ENCODE measurements around the gene TPGS1. TPM values are rescaled to one million over a fixed set of nuclear protein-coding genes. Genes with fewer than 3 reads are reported as not detected.
A peak's percentile ranks its signal among the peaks of the same experiment; 100 is the strongest.

Gene TPGS1
- total RNA-seq, 1 donor, result 29.6 TPM

- Histone ChIP-seq H3K4me3 (ENCODE audit: low read length) (no peak overlapping the region), H3K4me1 (ENCODE audit: insufficient read depth, low read length) (no peaks in the 10 kb centered on the region), H3K9me3 (ENCODE audit: low read depth, low read length) (no peaks in the 10 kb centered on the region), H3K27me3 (ENCODE audit: insufficient read depth, low read length) (no peaks in the 10 kb centered on the region)
Observed at GRCh38 chr19:519449-519865, 12.2 kb downstream of the TPGS1 start.

- Histone ChIP-seq H3K9me3 (ENCODE audit: low read depth, low read length) (no peaks in the 10 kb centered on the region), H3K27me3 (ENCODE audit: insufficient read depth, low read length) (no peaks in the 10 kb centered on the region), H3K4me1 (ENCODE audit: insufficient read depth, low read length) (no peaks in the 10 kb centered on the region), H3K4me3 (ENCODE audit: low read length) (no peak overlapping the region)
Observed at GRCh38 chr19:522726-523125, 15.4 kb downstream of the TPGS1 start.

DNA sequence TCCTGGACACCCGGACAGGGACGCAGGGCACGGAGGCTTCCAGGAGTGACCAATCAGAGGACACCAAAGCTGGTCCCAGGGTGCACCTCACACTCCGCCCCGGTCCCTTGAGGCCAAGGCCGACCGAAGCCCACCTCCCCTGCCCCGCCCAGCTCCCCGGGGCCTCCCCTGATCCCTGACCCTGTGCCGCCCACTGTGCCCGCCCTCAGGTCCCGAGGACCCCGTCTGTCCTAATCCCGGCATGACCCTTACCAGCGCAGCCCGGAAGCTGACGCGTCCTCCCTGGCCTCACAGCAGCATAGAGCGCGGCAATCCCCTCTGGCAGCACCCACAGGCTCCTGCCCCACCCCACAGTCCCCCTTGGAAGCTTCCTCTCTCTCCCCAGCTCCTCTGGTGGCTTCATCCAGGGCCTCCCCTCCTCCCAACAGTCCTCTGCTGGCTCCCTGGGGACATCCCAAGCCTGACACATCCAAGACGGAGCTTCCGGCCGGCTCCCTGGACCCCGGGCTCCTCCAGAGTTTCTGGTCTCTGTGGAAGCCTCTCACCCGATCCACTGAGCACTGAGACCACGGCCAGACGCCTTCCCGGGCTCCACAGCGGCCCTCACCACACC lies 16.9 kb downstream of the TPGS1 start:
- no peaks in the 10 kb centered on the region for H3K9me3 ChIP-seq (ENCODE audit: low read depth, low read length)
- H3K4me1 ChIP-seq (ENCODE audit: insufficient read depth, low read length), result no peaks in the 10 kb centered on the region
- H3K4me3 ChIP-seq (ENCODE audit: low read length), result no peak overlapping the region
- no peaks in the 10 kb centered on the region for H3K27me3 ChIP-seq (ENCODE audit: insufficient read depth, low read length)

- H3K27me3 ChIP-seq (ENCODE audit: insufficient read depth, low read length), result no peaks in the 10 kb centered on the region
- H3K4me1 ChIP-seq (ENCODE audit: insufficient read depth, low read length), result no peaks in the 10 kb centered on the region
- H3K9me3 ChIP-seq (ENCODE audit: low read depth, low read length), result no peaks in the 10 kb centered on the region
- no peak overlapping the region for H3K4me3 ChIP-seq (ENCODE audit: low read length)
Observed at GRCh38 chr19:525029-525428, 17.7 kb downstream of the TPGS1 start.

DNA sequence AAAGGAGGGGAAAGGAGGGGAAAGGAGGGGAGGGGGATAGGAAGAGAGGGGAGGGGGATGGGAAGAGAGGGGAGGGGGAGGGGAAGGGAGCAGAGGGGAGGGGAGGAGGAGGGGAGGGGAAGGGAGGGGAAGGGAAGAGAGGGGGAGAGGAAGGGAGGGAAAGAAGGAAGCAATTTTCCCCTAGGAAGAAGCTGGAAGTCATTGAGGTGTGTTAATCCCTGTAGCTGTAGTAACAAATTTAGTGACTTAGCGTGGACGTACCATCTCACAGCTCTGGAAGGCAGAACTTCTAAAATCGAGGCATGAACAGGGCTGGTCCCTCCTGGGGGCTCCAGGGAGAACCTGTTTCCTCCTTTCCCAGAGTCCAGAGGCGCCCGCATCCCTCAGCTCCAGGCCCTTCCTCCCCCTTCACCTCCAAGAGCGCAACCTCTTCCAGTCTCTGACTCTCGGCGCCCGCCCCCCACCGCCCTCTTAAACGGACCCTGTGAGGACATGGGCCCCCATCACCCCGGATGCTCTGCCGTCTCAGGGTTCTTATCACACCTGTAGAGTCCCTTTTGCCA lies 18.6 kb downstream of the TPGS1 start:
- no peaks in the 10 kb centered on the region for H3K9me3 ChIP-seq (ENCODE audit: low read depth, low read length)
- no peaks in the 10 kb centered on the region for H3K27me3 ChIP-seq (ENCODE audit: insufficient read depth, low read length)
- H3K4me1 ChIP-seq (ENCODE audit: insufficient read depth, low read length), result peaks cover 8% of the 10 kb centered on the region
- H3K4me3 ChIP-seq (ENCODE audit: low read length), result no peak overlapping the region

DNA sequence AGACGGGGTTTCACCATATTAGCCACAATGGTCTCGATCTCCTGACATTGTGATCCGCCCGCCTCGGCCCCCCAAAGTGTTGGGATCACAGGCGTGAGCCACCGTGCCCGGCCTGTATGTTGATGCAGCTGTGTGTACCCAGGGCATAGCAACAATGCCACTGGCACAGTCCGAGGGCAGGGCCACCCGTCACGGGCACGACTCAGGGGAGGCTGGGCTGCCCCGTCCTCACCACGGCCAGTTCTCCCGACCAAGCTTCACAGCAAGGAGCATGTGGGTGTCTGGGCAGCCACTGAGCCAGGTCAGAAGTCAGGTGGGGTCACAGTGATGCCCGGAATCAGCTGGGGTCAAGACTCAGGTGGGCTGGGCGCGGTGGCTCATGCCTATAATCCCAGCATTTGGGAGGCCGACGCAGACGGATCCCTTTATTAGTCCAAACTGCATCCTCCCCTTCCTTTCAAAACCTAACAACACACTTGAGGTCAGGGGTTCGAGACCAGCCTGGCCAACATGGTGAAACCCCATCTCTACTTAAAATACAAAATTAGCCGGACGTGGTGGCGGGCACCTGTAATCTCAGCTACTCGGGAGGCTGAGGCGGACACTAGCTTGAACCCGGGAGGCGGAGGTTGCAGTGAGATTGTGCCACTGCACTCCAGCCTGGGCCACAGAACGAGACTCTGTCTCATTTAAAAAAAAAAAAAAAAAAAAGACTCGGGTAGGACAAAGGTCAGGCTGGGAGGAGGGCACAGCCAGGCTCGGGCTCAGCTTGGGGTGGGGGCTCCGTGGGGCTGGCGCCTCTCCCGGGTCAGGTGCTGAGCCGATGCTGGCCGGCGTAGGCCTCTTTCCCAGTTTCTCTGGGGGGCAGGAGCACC lies 23.1 kb downstream of the TPGS1 start:
- Histone ChIP-seq H3K4me3 (ENCODE audit: low read length) (peak overlapping the region; percentile 75), H3K9me3 (ENCODE audit: low read depth, low read length) (no peaks in the 10 kb centered on the region), H3K4me1 (ENCODE audit: insufficient read depth, low read length) (peaks cover 26% of the 10 kb centered on the region), H3K27me3 (ENCODE audit: insufficient read depth, low read length) (no peaks in the 10 kb centered on the region)

DNA sequence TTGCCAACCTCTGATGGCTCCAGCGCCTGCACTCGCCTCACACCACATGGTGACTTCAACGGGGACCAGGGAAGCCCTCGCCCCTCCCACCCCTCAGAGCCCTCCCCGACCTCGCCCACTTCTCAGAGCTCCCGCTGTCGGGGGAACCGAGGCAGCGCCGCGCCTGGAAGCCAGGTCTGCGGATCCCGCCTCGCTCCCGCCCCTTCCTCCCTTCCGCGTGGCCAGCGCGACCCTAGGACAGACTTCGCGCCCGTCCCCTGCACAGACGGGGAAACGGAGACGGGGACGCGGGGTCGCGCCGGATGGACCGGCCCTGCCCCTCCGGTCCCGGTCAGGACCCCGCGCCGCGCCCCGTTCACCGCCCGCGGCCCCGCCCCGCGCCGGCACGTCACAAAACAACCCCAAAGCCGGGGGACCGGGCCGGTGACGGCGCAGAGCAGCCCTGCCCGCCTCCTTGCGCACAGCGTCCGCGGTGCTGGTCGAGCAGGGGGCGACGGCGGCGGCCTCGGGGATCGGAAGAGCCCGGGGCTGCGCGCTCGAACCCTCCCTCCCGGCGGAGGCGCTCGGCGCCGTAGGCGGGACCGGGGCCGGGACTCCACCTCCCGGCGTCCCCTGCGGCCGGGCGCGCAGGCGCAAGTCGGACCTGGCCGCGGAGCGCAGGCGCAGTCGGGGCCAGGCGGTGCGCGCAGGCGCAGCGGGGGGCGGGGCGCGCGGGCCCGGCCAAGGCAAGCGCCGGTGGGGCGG lies 23.9 kb downstream of the TPGS1 start:
- Histone ChIP-seq H3K9me3 (ENCODE audit: low read depth, low read length) (no peaks in the 10 kb centered on the region), H3K4me1 (ENCODE audit: insufficient read depth, low read length) (peaks cover 26% of the 10 kb centered on the region), H3K27me3 (ENCODE audit: insufficient read depth, low read length) (no peaks in the 10 kb centered on the region), H3K4me3 (ENCODE audit: low read length) (peak overlapping the region; percentile 75)

DNA sequence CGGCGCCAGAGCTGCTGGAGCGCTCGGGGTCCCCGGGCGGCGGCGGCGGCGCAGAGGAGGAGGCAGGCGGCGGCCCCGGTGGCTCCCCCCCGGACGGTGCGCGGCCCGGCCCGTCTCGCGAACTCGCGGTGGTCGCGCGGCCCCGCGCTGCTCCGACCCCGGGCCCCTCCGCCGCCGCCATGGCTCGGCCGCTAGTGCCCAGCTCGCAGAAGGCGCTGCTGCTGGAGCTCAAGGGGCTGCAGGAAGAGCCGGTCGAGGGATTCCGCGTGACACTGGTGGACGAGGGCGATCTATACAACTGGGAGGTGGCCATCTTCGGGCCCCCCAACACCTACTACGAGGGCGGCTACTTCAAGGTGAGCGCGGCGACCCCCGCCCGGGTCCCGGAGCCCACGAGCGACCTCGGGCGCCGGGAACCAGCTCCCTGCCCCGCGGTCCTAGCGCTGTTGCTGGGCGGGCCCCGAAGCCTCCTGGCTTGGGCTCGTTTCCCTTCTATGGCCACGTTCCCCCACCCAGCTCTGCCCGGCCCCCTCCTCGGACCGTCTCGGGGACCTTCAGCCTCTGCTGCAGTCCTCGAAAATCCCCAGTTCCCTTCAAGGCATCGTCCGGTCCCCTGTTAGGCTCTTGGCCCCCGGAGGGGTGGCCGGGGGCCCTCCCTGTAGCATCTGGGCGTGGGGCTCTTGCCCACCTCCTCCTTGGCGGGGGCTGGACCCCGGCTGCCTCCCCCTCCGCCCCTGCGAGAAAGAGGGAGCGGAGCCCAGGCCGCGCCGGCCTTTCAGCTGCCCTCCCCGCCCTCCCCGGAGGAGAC lies 24.7 kb downstream of the TPGS1 start, which contains the start of gene CDC34:
TSS of gene CDC34 (plus strand) at position 8 of the 808 bp plus-strand sequence. CDS start at position 180, 172 bp downstream.
- Histone ChIP-seq H3K4me3 (ENCODE audit: low read length) (peak within 1 kb of the TSS; percentile 77), H3K9me3 (ENCODE audit: low read depth, low read length) (no peaks in the 10 kb centered on the region), H3K4me1 (ENCODE audit: insufficient read depth, low read length) (peaks cover 26% of the 10 kb centered on the region), H3K27me3 (ENCODE audit: insufficient read depth, low read length) (no peaks in the 10 kb centered on the region)

DNA sequence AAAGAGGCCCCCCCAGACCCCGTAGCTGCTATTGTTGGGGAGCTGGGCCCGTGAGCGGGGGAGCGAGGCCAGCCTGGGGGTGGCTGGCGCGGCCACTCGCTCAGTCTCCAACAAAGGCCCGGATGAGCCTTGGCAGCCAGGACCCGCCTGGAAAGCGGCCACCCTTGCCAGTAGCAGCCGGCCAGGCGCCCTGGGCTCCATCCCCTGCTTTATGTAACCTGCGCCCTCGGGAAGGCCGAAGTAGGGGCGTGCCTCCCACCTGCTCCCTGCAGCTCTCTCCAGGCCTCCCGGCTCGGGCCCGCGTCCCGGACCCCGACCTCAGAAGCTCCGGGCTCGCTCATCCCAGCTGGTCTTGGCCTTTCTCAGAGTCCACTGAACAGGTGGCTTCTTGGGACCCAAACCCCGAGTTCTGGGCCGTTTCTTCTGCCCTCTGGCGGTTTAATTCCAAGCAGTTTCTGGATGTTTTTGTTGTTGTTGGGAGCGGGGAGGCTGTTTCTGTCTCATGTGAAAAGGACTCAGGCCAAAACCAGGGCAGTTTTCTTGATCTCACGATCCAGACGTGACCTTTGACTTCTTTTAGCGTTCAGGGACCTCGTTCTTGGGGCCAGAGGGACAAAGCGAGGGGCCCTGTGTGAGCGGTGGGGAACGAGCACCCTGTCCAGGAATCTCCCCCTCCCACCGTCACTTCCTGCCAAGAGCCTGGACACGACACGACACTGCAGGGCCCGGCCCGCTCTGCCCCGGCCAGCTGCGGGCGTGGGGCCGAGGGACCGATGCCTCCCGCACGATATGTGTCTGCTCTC lies 25.5 kb downstream of the TPGS1 start:
- Histone ChIP-seq H3K27me3 (ENCODE audit: insufficient read depth, low read length) (no peaks in the 10 kb centered on the region), H3K4me1 (ENCODE audit: insufficient read depth, low read length) (peaks cover 26% of the 10 kb centered on the region), H3K4me3 (ENCODE audit: low read length) (peak overlapping the region; percentile 77)

DNA sequence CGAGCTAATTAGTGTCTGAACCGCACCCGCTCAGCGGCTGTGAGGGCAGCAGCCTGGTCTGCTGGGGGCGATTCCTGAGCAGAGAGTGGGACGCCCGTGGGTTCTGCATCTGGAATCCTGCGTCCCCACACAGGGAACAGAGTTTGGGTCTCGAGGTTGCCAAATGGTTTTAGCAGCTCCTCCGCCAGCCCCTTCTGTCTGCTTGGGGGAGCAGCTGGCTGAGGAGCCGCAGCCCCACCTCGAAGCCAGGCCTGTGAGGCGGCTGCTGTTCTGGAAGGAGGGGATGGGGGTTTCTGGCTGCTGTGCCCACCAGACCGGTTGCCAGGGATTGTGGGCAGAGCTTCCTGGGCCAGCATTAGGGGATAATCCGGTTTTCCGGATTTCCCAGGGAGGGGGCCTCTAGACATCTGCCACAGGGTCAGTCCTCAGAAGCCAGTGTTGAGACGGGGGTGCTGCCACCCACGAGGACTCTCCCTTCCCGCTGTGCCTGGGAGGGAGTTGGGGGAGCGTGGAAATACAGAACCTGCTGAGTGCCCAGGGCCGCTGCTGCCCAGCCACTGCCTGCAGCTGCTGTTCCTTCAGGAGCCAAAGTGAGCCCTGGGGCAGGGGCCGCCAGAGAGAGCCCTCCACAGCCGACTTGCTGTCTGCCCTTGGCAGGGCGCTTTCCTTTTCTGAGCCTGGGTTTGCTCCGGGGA lies 26.2 kb downstream of the TPGS1 start:
- Histone ChIP-seq H3K4me1 (ENCODE audit: insufficient read depth, low read length) (peaks cover 26% of the 10 kb centered on the region), H3K27me3 (ENCODE audit: insufficient read depth, low read length) (no peaks in the 10 kb centered on the region), H3K9me3 (ENCODE audit: low read depth, low read length) (no peaks in the 10 kb centered on the region), H3K4me3 (ENCODE audit: low read length) (peak overlapping the region; percentile 77)

More for the DNA sequence above, 25.5 kb downstream of the TPGS1 start:
- no peaks in the 10 kb centered on the region for H3K9me3 ChIP-seq (ENCODE audit: low read depth, low read length)

DNA sequence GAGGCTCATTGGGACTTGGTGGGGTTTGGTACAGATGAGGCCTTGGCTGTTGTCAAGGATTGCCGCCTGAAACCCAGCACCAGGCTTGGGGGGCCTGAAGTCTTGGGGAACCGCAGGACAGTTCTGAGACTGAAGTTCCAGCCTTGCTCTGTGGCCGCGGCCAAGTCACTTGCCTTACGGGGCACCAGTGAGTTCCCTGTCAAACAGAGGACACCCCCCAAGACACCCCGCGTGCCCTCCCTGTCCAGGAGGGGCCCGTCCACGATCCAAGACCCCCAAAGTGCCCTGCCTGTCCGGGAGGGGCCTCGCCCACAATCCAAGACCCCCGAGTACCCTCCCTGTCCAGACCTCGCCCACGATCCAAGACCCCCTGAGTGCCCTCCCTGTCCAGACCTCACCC lies 26.8 kb downstream of the TPGS1 start:
- H3K9me3 ChIP-seq (ENCODE audit: low read depth, low read length), result no peaks in the 10 kb centered on the region
- no peak overlapping the region for H3K4me3 ChIP-seq (ENCODE audit: low read length)
- peaks cover 26% of the 10 kb centered on the region for H3K4me1 ChIP-seq (ENCODE audit: insufficient read depth, low read length)
- H3K27me3 ChIP-seq (ENCODE audit: insufficient read depth, low read length), result no peaks in the 10 kb centered on the region

- no peak overlapping the region for H3K4me3 ChIP-seq (ENCODE audit: low read length)
Observed at GRCh38 chr19:535017-535835, 27.9 kb downstream of the TPGS1 start.

More at GRCh38 chr19:535017-535835, 27.9 kb downstream of the TPGS1 start:
- Histone ChIP-seq H3K9me3 (ENCODE audit: low read depth, low read length) (no peaks in the 10 kb centered on the region), H3K4me1 (ENCODE audit: insufficient read depth, low read length) (peaks cover 25% of the 10 kb centered on the region), H3K27me3 (ENCODE audit: insufficient read depth, low read length) (no peaks in the 10 kb centered on the region)

Data from mononuclear cell (primary cell).